IMR-90 (cell line): ENCODE measurements around the gene CALY. TPM values are rescaled to one million over a fixed set of nuclear protein-coding genes. Genes with fewer than 3 reads are reported as not detected.

ENCODE experiments used
- ATAC-seq: fragments of 200-7000 bp; cut with Tn5 transposase; 2 replicates; pipeline ENCODE4 v1.9.1; 2020; ENCODE audit warnings: low read depth, mild to moderate bottlenecking, moderate library complexity
- BruUV-seq: library from RNA; stranded (reverse); fragments of 400-500 nt; replicated peaks from 2 replicates; lab custom pipeline; 2021; lab: Mats Ljungman, UMichigan
- CTCF ChIA-PET: fragments of 300-600 bp; formaldehyde crosslinking; extraction: SDS; loops from one replicate; lab custom pipeline; 2021; ENCODE audit warnings: antibody characterized with exemption; lab: Yijun Ruan, JAX
- POLR2A ChIA-PET: fragments of 300-600 bp; sonication (Branson Sonifier 250); formaldehyde crosslinking; loops from one replicate; lab custom pipeline; 2022; ENCODE audit warnings: antibody characterized with exemption; ENCODE audit not compliant: unreplicated experiment; lab: Charles Lee
- DNase-seq: peaks from one replicate; pipeline ENCODE4 v3.0.0; 2013
- H2AFZ ChIP-seq: replicated peaks from 2 replicates; pipeline ENCODE3; 2013; ENCODE audit warnings: low read length, mild to moderate bottlenecking; ENCODE audit not compliant: poor library complexity
- H2AK5ac ChIP-seq: 2 replicates; pipeline ENCODE4 v1.6.1; 2013; ENCODE audit warnings: low read depth, low read length, inconsistent platforms
- H2AK9ac ChIP-seq: replicated peaks from 2 replicates; pipeline ENCODE3; 2013; ENCODE audit warnings: mild to moderate bottlenecking, low read depth, low read length, moderate library complexity; ENCODE audit not compliant: poor library complexity
- H2BK120ac ChIP-seq: 2 replicates; pipeline ENCODE4 v1.6.1; 2013; ENCODE audit warnings: low read depth, low read length, inconsistent platforms
- H2BK15ac ChIP-seq: 3 replicates; pipeline ENCODE4 v1.6.1; 2013; ENCODE audit warnings: low read depth, low read length, inconsistent platforms
- H2BK20ac ChIP-seq: 2 replicates; pipeline ENCODE4 v1.6.1; 2013; ENCODE audit warnings: low read depth, mild to moderate bottlenecking, inconsistent platforms, low read length, moderate library complexity
- H2BK5ac ChIP-seq: 2 replicates; pipeline ENCODE4 v1.6.1; 2013; ENCODE audit warnings: mild to moderate bottlenecking, low read depth, low read length, inconsistent platforms; ENCODE audit not compliant: poor library complexity, severe bottlenecking
- H3K14ac ChIP-seq: replicated peaks from 2 replicates; pipeline ENCODE4 v1.6.1; 2013; ENCODE audit warnings: low read depth, low read length, inconsistent platforms
- H3K18ac ChIP-seq: 2 replicates; pipeline ENCODE4 v1.6.1; 2013; ENCODE audit warnings: low read depth, low read length, control low read depth
- H3K23ac ChIP-seq: 2 replicates; pipeline ENCODE4 v1.6.1; 2013; ENCODE audit warnings: low read depth, low read length, inconsistent platforms
- H3K27ac ChIP-seq: 2 replicates; pipeline ENCODE4 v1.5.1; 2013; ENCODE audit warnings: mild to moderate bottlenecking, control low read depth, low read length; ENCODE audit not compliant: insufficient read depth
- H3K27me3 ChIP-seq: 2 replicates; pipeline ENCODE4 v1.6.1; 2013; ENCODE audit warnings: low read length; ENCODE audit not compliant: control insufficient read depth, insufficient read depth
- H3K36me3 ChIP-seq: 2 replicates; pipeline ENCODE4 v1.6.1; 2013; ENCODE audit warnings: low read length, mixed read lengths; ENCODE audit not compliant: control insufficient read depth, insufficient read depth
- H3K4ac ChIP-seq: 2 replicates; pipeline ENCODE4 v1.6.1; 2013; ENCODE audit warnings: low read depth, low read length, inconsistent platforms
- H3K4me1 ChIP-seq: 2 replicates; pipeline ENCODE4 v1.6.1; 2013; ENCODE audit warnings: low read length, mixed read lengths; ENCODE audit not compliant: control insufficient read depth, insufficient read depth
- H3K4me2 ChIP-seq: 2 replicates; pipeline ENCODE4 v1.6.1; 2013; ENCODE audit warnings: low read depth, mild to moderate bottlenecking, control low read depth, low read length, moderate library complexity
- H3K4me3 ChIP-seq: 2 replicates; pipeline ENCODE4 v1.5.1; 2013; ENCODE audit warnings: low read depth, mild to moderate bottlenecking, control low read depth, low read length, moderate library complexity; ENCODE audit not compliant: insufficient read depth
- H3K56ac ChIP-seq: 2 replicates; pipeline ENCODE4 v1.6.1; 2013; ENCODE audit warnings: low read length, inconsistent platforms; ENCODE audit not compliant: insufficient read depth; ENCODE audit errors: extremely low read depth
- H3K79me1 ChIP-seq, 2 experiments: 2 replicates each; pipeline ENCODE4 v1.6.1; 2013; ENCODE audit warnings: low read length in 2 of 2, inconsistent platforms in 1 of 2, low read depth in 1 of 2
- H3K9ac ChIP-seq: 2 replicates; pipeline ENCODE4 v1.6.1; 2013; ENCODE audit warnings: low read depth, low read length, control low read depth
- H3K9me1 ChIP-seq: 2 replicates; pipeline ENCODE4 v1.6.1; 2013; ENCODE audit warnings: low read length, inconsistent platforms; ENCODE audit not compliant: insufficient read depth
- H3K9me3 ChIP-seq: 2 replicates; pipeline ENCODE4 v1.6.1; 2013; ENCODE audit warnings: low read length; ENCODE audit not compliant: control insufficient read depth, insufficient read depth
- H4K20me1 ChIP-seq: 2 replicates; pipeline ENCODE4 v1.6.1; 2013; ENCODE audit warnings: low read length, inconsistent platforms; ENCODE audit not compliant: insufficient read depth
- H4K5ac ChIP-seq: 2 replicates; pipeline ENCODE4 v1.6.1; 2013; ENCODE audit warnings: mild to moderate bottlenecking, low read depth, low read length, control low read depth
- H4K8ac ChIP-seq, 2 experiments: 2 replicates each; pipeline ENCODE4 v1.6.1; 2013; ENCODE audit warnings: low read depth in 2 of 2, low read length in 2 of 2, control low read depth in 1 of 2, inconsistent platforms in 1 of 2
- H4K91ac ChIP-seq: 2 replicates; pipeline ENCODE4 v1.6.1; 2013; ENCODE audit warnings: low read depth, low read length, inconsistent platforms; ENCODE audit not compliant: insufficient read depth
- BHLHE40 ChIP-seq: fragments of 150-350 bp; IDR thresholded peaks from 2 replicates; pipeline ENCODE4 v1.6.1; 2016; ENCODE audit warnings: mild to moderate bottlenecking, low read depth, low read length
- CEBPB ChIP-seq: IDR thresholded peaks from 2 replicates; pipeline ENCODE4 v1.6.1; 2012; ENCODE audit warnings: low read depth, low read length, improper control_type of control experiment
- CTCF ChIP-seq: conservative IDR thresholded peaks from 2 replicates; pipeline ENCODE4 v1.5.1; 2012; ENCODE audit warnings: mild to moderate bottlenecking, low read depth, low read length, improper control_type of control experiment
- ELK1 ChIP-seq: fragments of 150-350 bp; IDR thresholded peaks from 2 replicates; pipeline ENCODE4 v1.6.1; 2016; ENCODE audit warnings: low read depth, mild to moderate bottlenecking, low read length, moderate library complexity, borderline replicate concordance
- MXI1 ChIP-seq: IDR thresholded peaks from 2 replicates; pipeline ENCODE4 v1.6.1; 2012; ENCODE audit warnings: low read depth, mild to moderate bottlenecking, low read length, moderate library complexity, borderline replicate concordance
- RCOR1 ChIP-seq: IDR thresholded peaks from 2 replicates; pipeline ENCODE4 v1.6.1; 2012; ENCODE audit warnings: mild to moderate bottlenecking, low read length, improper control_type of control experiment; ENCODE audit not compliant: insufficient replicate concordance
- SMC3 ChIP-seq: fragments of 150-350 bp; IDR thresholded peaks from 2 replicates; pipeline ENCODE4 v1.6.1; 2016; ENCODE audit warnings: low read depth, mild to moderate bottlenecking, antibody characterized with exemption, low read length, moderate library complexity
- USF2 ChIP-seq: fragments of 150-350 bp; IDR thresholded peaks from 2 replicates; pipeline ENCODE4 v1.6.1; 2017; ENCODE audit warnings: mild to moderate bottlenecking, antibody characterized with exemption, low read length, low read depth
- WGBS, 2 experiments: methylation state at CpG; one replicate each; pipeline versions ENCODE4 v1.1.5 to v1.1.7; 2013; ENCODE audit warnings: missing lambda C conversion rate in 2 of 2; ENCODE audit not compliant: insufficient read length in 1 of 2; ENCODE audit errors: extremely low coverage in 2 of 2; 5-methylcytosine and 5-hydroxymethylcytosine counted together
- dilution Hi-C: fragments of 300-500 bp; cut with HindIII; formaldehyde crosslinking; loops from one replicate; pipeline ENCODE4 v1.14.3; 2018; ENCODE audit warnings: low sequenced_read_pairs; ENCODE audit not compliant: unreplicated experiment
- in situ Hi-C: fragments of 300-500 bp; cut with MboI; formaldehyde crosslinking; loops from 3 replicates; pipeline ENCODE4 v1.14.3; 2019; ENCODE audit warnings: low sequenced_read_pairs, inconsistent platforms, mixed read lengths
- intact Hi-C: fragments of 100-400 bp; cut with micrococcal nuclease; formaldehyde crosslinking; loops from 2 replicates; pipeline ENCODE4 v1.10.0; 2022
- polyA plus RNA-seq, 3 experiments: library from polyadenylated mRNA; depleted of rRNA; stranded (reverse); fragments of >200 nt; gene quantifications; 2 replicates each; pipeline ENCODE4 v1.2.3, GENCODE V29; 2012; ENCODE audit warnings: low replicate concordance in 1 of 3
- total RNA-seq: library from RNA; depleted of rRNA; stranded (reverse); fragments of >200 nt; gene quantifications from 2 replicates; pipeline ENCODE4 v1.2.3, GENCODE V29; 2012

CALY gene
- total and polyA plus RNA-seq, 2 of the 4 experiments (the other 2 are of a cell fraction), result 0.34 TPM; not detected in 1

GRCh38 chr10:133306097-133306476, 30.6 kb downstream of the CALY start:
- TF ChIP-seq CTCF (no peak), BHLHE40 (no peak), CEBPB (no peak), MXI1 (no peak), SMC3 (no peak), RCOR1 (no peak), ELK1 (no peak), USF2 (no peak)
- no peak overlapping the region for H3K4me3 ChIP-seq
- H2AK5ac ChIP-seq, result no peak overlapping the region
- ChIA-PET CTCF (interaction anchor here (0.9 kb wide), 1 partner anchor 23 kb away, joined by 3 read pairs; no protein-coding TSS in a partner anchor), POLR2A (no interaction called here)
- H3K79me1 ChIP-seq, result peaks cover 14 to 62% of the 10 kb centered on the region in 2 experiments
- H4K91ac ChIP-seq, result no peak overlapping the region
- in situ Hi-C loops (no loop called here), intact Hi-C loops (loop anchor here (5.0 kb wide), 2 partner anchors 44 to 159 kb away; no protein-coding TSS in a partner anchor), dilution Hi-C loops (no loop called here)
- H3K9me1 ChIP-seq, result peaks cover 14% of the 10 kb centered on the region; the same call in 1 of the 2 replicates
- H3K23ac ChIP-seq, result no peak overlapping the region
- H2BK20ac ChIP-seq, result no peak overlapping the region
- no peak overlapping the region for H3K9ac ChIP-seq
- H2AK9ac ChIP-seq, result no peak overlapping the region
- ATAC-seq, result no peak
- H3K4me2 ChIP-seq, result no peak overlapping the region
- H3K27ac ChIP-seq, result no peak overlapping the region
- peaks cover 8% of the 10 kb centered on the region for H3K4me1 ChIP-seq
- no peak overlapping the region for H3K18ac ChIP-seq
- H3K56ac ChIP-seq, result no peak overlapping the region
- H2BK120ac ChIP-seq, result no peak overlapping the region
- no peak overlapping the region for H4K8ac ChIP-seq
- WGBS, 2 experiments, result no CpG with 5 or more reads among the region's 5 CpGs
- no peak for DNase-seq
- no peaks in the 10 kb centered on the region for H3K27me3 ChIP-seq
- no peak overlapping the region for H2BK5ac ChIP-seq
- H2AFZ ChIP-seq, result no peak overlapping the region
- no peaks in the 10 kb centered on the region for H3K9me3 ChIP-seq
- peaks cover 56% of the 10 kb centered on the region for H4K20me1 ChIP-seq
- H4K5ac ChIP-seq, result no peak overlapping the region
- no peak overlapping the region for H3K14ac ChIP-seq
- H3K36me3 ChIP-seq, result peaks cover 12% of the 10 kb centered on the region; the same call in 1 of the 2 replicates
- no peak overlapping the region for H2BK15ac ChIP-seq
- H3K4ac ChIP-seq, result no peak overlapping the region
- BruUV-seq, result no TSS peak
